Testis (tissue), 3 donors: Measurements from ENCODE around the gene AMBN. TPM values are rescaled to one million over a fixed set of nuclear protein-coding genes. Genes with fewer than 3 reads are reported as not detected.

Source experiments
- DNase-seq: peaks from one replicate; pipeline ENCODE4 v3.0.0-alpha.2; 2019
- H3K27ac ChIP-seq, 2 donors: fragments of 200-600 bp; sonication (generic); one replicate each; pipeline ENCODE4 v1.5.1; 2019
- H3K27me3 ChIP-seq: fragments of 200-600 bp; sonication (generic); one replicate; pipeline ENCODE4 v1.5.1; 2019
- H3K36me3 ChIP-seq: fragments of 200-600 bp; sonication (generic); one replicate; pipeline ENCODE4 v1.5.1; 2017; ENCODE audit warnings: low read depth; ENCODE audit errors: missing control alignments
- H3K4me1 ChIP-seq: fragments of 200-600 bp; sonication (generic); one replicate; pipeline ENCODE4 v1.5.1; 2019
- H3K4me3 ChIP-seq, 2 donors: fragments of 200-600 bp; sonication (generic); one replicate each; pipeline ENCODE4 v1.5.1; 2017 to 2019
- H3K9me3 ChIP-seq: fragments of 200-600 bp; sonication (generic); one replicate; pipeline ENCODE4 v1.5.1; 2017
- POLR2A ChIP-seq: fragments of 450-650 bp; IDR thresholded peaks from one replicate; pipeline ENCODE4 v1.6.1; 2017; ENCODE audit warnings: antibody characterized with exemption, mild to moderate bottlenecking, moderate library complexity
- WGBS, 2 donors: methylation state at CpG; one replicate each; pipeline ENCODE4 v1.1.5; 2018; 5-methylcytosine and 5-hydroxymethylcytosine counted together
- intact Hi-C: fragments of 100-400 bp; cut with DNase I; formaldehyde crosslinking; loops from one replicate; pipeline ENCODE4 v1.15.1; 2023; ENCODE audit warnings: low total_unique reads
- polyA plus RNA-seq: library from polyadenylated mRNA; stranded (reverse); fragments of 350-450 nt; fragmentation: Illumina TruSeq; extraction: RNeasy Lipid Tissue Mini Kit (QIAGEN cat#74804); gene quantifications from one replicate; pipeline ENCODE4 v1.2.3, GENCODE V29; 2014; ENCODE audit warnings: low read depth, low replicate concordance; ENCODE audit not compliant: insufficient read depth
- total RNA-seq, 2 donors: library from RNA; depleted of rRNA; stranded (reverse); fragments of >200 nt; gene quantifications; one replicate each; pipeline ENCODE4 v1.2.3, GENCODE V29; 2016
- TF ChIP-seq, protein P1 (sequence below), 3 experiments: fragments of 450-650 bp in 2 of 3; fragments of 200-600 bp in 1 of 3; sonication (generic) in 1 of 3; IDR thresholded peaks; one replicate each; pipeline ENCODE4 v1.5.1; 2016 to 2019; ENCODE audit warnings: antibody characterized with exemption in 3 of 3, mild to moderate bottlenecking in 2 of 3, moderate library complexity in 1 of 3

The AMBN gene
- total and polyA plus RNA-seq, 3 donors from 2014 or later: 0.21 to 0.74 TPM; not detected in 1

GRCh38 chr4:70603856-70604255 lies 11.8 kb downstream of the AMBN start:
- WGBS, 2 donors: 43 to 55% methylated on average over 3 of the region's 3 CpGs
- intact Hi-C loops: no loop called here
- no peaks in the 10 kb centered on the region for H3K9me3 ChIP-seq
- no peaks in the 10 kb centered on the region for H3K36me3 ChIP-seq
- no peak overlapping the region for H3K4me3 ChIP-seq
- no peak for DNase-seq
- H3K27me3 ChIP-seq: no peaks in the 10 kb centered on the region
- H3K4me1 ChIP-seq: no peaks in the 10 kb centered on the region
- TF ChIP-seq, protein P1, sequence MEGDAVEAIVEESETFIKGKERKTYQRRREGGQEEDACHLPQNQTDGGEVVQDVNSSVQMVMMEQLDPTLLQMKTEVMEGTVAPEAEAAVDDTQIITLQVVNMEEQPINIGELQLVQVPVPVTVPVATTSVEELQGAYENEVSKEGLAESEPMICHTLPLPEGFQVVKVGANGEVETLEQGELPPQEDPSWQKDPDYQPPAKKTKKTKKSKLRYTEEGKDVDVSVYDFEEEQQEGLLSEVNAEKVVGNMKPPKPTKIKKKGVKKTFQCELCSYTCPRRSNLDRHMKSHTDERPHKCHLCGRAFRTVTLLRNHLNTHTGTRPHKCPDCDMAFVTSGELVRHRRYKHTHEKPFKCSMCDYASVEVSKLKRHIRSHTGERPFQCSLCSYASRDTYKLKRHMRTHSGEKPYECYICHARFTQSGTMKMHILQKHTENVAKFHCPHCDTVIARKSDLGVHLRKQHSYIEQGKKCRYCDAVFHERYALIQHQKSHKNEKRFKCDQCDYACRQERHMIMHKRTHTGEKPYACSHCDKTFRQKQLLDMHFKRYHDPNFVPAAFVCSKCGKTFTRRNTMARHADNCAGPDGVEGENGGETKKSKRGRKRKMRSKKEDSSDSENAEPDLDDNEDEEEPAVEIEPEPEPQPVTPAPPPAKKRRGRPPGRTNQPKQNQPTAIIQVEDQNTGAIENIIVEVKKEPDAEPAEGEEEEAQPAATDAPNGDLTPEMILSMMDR (IDR thresholded peaks at IDR 0.05): no peak
- no peak for TF ChIP-seq POLR2A
- H3K27ac ChIP-seq: no peak overlapping the region

DNA sequence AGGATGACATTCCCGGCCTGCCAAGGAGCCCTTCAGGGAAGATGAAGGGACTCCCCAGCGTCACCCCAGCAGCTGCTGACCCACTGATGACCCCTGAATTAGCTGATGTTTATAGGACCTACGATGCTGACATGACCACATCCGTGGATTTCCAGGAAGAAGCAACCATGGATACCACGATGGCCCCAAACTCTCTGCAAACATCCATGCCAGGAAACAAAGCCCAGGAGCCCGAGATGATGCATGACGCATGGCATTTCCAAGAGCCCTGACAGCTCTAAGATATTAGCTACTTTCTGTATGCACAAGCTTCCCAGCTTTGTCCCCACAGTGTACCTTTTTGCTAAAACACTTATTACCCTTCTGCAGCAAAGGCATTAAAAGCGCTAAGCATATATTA lies 14.4 kb downstream of the AMBN start:
- 79 to 93% methylated on average over 6 to 8 of the region's 8 CpGs for WGBS, 2 donors
- Histone ChIP-seq H3K4me3 (no peak overlapping the region), H3K27ac (no peak overlapping the region), H3K9me3 (no peaks in the 10 kb centered on the region), H3K27me3 (no peaks in the 10 kb centered on the region), H3K4me1 (no peaks in the 10 kb centered on the region), H3K36me3 (no peaks in the 10 kb centered on the region)
- TF ChIP-seq, protein P1 (IDR thresholded peaks at IDR 0.05): no peak
- no peak for TF ChIP-seq POLR2A
- DNase-seq: no peak
- intact Hi-C loops: no loop called here

- WGBS, 2 donors: 85 to 89% methylated on average over 3 of the region's 3 CpGs
- H3K36me3 ChIP-seq: no peaks in the 10 kb centered on the region
- no peaks in the 10 kb centered on the region for H3K27me3 ChIP-seq
- no peak for DNase-seq
- H3K4me1 ChIP-seq: no peaks in the 10 kb centered on the region
- TF ChIP-seq POLR2A: no peak
- TF ChIP-seq, protein P1 (IDR thresholded peaks at IDR 0.05): no peak
- H3K27ac ChIP-seq: no peak overlapping the region
- H3K9me3 ChIP-seq: no peaks in the 10 kb centered on the region
- intact Hi-C loops: no loop called here
- no peak overlapping the region for H3K4me3 ChIP-seq
Observed at GRCh38 chr4:70607334-70607853, 15.3 kb downstream of the AMBN start.

DNA sequence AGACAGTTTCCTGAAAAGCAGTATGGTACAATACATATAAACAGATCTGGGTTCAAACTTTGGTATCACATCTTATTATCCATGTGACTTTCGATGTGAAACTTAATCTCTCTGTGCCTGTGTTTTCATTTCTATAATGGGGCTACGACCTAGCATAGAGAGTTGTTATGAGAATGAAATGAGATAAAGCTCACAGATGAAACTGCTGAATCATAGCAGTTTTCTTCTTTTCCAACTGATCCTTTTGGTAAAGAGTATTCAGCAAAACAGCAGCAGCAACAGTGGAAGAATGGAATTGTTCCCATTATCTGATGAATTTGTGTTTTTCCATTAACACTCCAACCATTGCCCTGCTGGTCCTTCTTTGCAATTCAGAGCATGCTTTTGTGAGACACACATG lies 16.3 kb downstream of the AMBN start:
- intact Hi-C loops: no loop called here
- Histone ChIP-seq H3K27ac (no peak overlapping the region), H3K9me3 (no peaks in the 10 kb centered on the region), H3K27me3 (no peaks in the 10 kb centered on the region), H3K4me1 (no peaks in the 10 kb centered on the region), H3K36me3 (no peaks in the 10 kb centered on the region), H3K4me3 (no peak overlapping the region)
- DNase-seq: no peak
- no peak for TF ChIP-seq POLR2A
- TF ChIP-seq, protein P1 (IDR thresholded peaks at IDR 0.05): no peak
- 69 to 75% methylated on average over 2 of the region's 2 CpGs for WGBS, 2 donors
